Stimulated activated CD8-positive, alpha-beta memory T cell treated with anti-CD3 and anti-CD28 coated beads, Interleukin-15, amount 100 ng/mL, for 4 hours (primary cell): Measurements from ENCODE around the gene KRTAP10-3.
"Not testable (repeated sequence)": the region's sequence is repeated elsewhere in the genome, so short reads cannot be mapped to it uniquely, and the experiment has no call there.

Source experiments
- DNase-seq, 2 donors: peaks; one replicate each; pipeline ENCODE4 v3.0.0-alpha.2; 2020; ENCODE audit warnings: low read depth in 2 of 2

Gene KRTAP10-3

DNA sequence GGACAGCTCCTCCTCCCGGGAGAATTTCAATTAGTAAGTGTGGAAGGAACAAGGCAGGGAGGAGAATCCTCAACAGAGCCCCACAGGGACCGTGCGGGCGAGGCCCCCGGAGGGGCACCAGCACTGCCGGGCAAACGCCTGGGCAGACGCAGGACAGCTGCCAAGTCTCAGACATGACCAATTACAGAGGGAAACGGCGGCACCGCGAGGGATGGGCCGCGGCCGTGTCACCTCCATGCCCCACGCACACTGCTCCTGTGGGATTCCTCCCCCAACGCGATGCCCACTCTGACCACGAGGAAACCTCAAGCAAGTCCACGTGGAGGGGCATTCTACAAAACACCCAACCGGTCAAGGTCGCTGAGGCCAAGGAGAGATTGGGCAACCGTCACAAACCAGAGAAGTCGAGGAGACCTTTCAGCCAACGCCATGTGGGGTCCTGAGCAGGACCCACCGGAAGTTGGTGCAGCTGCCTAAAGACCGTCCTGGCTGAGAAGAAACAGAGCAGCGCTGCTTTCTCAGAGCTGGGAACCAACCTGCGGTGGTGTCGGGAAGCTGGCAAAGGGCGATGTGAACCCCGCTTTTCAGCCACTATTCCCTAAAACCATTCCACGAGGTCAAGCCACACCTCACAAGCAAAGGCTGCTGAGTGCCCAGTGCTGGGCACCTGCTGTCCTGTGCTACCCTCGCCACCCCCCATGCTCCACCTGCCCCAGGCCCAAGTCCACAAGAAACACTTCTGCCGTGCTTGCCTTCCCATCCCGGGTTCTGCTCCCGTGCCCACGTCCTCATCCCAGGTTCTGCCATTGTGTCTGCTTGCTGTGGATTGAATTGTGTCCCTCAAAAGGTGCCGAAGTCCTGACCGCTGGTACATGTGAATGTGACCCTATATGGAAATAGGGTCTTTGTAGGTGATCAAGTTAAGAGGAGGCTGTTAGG is 13.5 kb upstream of the KRTAP10-3 start:
- no peak for DNase-seq

DNA sequence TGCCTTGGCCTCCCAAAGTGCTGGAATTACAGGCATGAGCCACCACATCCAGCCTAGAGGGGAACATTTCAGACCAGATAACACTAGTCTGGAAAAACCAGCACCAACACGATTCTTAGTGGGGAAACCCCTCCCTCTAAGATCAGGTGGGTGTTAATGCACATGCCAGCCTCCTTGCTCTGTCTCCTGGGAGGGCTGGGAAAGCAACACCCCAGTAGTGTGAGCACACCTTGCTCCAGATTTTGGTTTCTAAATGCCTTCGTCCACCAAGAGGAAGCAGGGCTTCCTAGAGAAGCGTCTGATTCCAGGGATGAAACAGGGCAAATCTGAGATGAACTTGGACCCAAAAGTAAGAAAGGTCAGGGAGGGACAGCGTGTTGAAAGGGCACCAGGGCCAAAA is 12.7 kb upstream of the KRTAP10-3 start:
- no peak for DNase-seq

DNA sequence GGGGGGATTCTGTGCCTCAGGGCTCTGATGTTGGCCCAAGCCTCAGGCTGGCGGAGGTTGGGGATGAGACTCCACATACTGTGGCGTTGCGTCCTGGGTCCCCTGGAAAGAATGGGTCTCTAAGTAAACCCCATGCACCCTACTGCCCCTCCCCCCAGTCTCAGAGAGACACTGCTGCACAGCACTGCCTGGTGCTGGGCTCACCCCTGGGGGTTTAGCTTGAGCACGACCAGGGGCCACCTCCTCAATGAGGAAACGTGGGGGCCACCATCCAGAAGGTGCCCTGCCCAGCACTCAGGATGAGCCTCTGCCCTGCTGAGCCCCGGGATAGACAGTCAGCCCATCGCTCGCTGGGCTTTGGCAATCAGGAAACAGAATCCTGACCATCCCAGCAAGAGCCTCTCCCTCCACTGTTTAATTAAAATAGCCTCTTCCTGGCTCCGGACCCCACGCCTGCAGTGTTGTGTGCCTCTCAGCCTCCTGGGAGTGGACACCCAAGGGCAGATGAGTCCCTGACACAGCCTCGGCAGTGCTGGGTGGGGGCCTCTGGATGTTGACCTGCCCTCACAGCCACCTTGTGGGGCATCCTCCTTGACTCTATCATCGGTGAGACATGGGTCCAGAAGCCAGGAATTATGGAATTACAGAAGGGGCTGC is 11.4 kb upstream of the KRTAP10-3 start:
- DNase-seq = no peak

DNA sequence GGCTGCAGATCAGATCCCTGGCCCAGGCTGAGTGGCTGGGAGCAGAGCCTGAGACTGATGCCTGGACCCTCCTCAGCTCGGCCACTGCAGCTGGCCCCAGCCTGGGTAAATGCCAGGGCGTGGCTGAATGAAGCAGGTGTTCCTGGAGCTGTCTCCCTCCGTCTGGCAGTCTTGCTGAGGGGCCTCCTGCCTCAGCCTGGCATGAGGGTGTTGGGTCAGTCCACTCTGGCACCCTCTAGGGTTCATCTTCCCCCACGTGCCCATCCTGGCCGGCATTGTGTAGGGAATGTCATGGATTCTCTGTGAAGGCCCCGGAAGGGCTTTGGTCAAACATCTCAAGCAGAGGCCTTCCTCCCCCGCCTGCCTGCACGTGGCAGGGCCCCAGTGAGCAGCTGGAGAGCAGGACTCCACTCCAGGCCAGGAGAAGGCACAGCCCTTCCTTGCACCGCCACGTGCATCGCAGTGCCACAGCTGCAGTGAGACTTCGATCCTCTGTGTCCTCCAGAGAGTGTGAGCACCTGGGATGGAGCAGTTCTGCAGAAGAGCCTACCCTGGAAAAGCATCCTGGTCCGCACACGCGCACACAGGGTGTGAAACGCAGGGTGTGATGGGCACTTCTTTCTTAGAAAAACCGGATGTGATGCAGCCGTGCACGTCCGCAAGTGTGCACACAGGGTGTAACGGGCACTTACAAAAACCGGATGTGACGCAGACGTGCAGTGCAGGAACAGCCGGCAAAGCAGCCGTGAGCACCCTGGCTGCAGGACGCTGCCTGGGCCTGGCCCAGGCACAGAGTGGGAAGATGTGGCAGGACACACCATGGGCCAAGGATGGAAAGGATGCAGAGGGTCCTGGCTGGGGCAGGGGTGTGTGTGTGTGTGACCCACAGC is 10.3 kb upstream of the KRTAP10-3 start:
- DNase-seq = no peak

DNA sequence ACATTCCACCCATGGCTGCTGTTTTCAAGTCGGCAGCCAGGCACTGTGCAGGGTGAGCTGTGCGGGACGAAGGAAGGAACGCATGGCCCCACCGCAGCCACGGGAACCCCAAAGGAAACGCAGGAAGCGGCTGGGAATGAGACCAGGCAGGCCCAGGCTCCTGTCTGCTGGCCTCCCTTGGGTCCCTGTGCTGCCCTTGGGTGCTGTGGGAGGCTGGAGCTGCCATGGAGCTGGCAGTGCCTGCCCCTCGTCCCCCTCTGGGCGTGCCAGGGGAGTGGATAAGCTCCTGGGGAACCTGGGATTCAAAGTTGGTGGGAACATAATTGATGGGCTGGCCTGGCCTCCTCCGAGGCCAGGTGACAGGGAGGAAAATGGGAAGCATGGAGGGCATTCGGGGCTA is 9.7 kb upstream of the KRTAP10-3 start:
- no peak for DNase-seq

DNA sequence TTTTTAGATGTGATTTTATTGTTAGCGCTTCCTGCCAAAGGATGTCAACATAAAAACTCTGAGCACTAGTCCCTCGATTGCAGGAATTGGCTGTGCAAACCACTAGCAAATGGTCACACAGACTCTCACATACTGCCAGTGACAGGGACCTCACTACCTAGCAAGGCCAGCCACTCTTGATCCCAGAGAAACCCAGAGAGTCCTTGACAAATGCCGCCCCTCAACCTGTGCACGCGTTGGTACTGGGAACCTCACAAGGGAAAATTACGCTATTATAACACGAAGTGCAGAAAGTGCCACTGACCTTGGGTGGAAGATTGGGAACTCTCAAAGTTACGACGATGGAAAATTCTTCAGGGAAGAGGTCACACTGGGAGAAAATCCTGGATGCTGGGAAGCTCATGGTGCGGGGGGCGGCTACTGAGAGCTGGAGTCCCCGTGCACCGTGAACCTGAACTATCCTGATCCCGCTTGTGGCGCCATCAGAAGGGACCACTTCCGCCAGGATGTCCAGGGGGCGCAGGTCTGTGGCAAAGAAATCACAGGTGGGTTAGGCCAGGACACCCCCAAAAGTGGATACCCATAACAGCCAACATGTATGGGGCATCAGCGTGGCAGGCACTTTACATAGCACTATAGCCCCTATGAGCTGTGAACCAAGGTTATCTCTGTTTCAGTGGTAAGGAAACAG is 9.0 kb upstream of the KRTAP10-3 start:
- DNase-seq = no peak

DNA sequence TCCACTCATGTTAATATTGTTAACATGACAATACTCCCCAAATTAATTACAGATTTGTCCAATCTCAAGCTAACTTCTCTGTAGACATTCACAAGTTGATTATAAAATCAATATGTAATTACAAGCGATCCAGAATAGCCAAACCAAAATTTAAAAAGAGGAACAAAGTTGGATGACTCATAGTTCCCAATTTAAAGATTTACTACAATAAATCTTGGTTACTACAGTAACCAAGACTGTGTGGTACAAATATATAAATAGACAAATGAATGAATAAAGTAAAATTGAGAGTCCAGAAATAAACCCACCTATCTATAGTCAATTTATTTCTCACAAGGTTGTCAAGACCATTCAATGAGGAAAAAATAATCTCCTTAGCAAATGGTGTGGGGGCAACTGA is 7.8 kb upstream of the KRTAP10-3 start:
- no peak for DNase-seq

DNA sequence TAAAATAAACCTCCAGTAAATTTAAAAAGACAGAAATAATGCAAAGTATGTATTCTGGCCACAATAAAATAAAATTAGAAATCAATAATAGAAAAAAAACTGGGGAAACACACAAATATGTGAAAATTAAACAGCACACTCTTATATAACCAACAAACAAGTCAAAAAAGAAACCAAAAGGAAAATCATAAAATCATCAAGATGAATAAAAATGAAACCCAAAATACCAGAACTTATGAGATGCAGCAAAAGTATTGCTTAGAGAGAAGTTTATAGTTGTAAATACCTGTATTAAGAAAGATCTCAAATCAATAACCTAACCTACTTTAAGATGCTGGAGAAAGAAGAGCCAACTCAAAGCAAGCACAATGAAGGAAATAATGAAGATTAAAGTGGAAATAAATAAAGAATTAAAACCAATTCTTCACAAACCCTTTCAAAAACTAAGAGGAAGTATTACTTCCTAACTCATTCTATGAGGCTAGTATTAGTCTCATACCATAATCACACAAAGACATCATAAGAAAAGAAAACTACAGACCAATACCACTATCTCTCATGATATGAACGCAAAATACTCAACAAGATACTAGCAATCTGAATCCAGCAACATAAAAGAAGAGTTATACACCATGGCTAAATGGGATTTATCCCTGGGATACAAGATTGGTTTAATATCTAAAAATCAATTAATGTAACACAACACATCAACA is 6.4 kb upstream of the KRTAP10-3 start:
- no peak for DNase-seq

DNA sequence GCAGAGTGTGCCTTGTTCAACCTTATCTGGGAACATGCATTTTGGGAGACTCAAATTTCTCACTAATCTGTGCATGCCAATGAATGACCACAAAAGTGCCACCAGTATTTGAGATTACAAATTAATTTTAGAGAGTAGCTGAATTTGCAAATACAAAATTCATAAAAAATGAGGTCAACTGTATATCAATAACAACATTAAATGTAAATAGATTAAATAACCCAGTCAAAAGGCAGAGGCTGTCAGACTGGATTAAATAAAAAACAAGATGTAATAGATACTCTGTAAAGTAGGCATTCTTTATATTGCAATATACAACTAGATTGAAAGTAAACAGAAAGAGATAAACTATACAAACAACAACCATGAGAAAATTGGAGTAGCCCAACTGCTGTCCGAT is 5.5 kb upstream of the KRTAP10-3 start:
- DNase-seq = no peak

DNA sequence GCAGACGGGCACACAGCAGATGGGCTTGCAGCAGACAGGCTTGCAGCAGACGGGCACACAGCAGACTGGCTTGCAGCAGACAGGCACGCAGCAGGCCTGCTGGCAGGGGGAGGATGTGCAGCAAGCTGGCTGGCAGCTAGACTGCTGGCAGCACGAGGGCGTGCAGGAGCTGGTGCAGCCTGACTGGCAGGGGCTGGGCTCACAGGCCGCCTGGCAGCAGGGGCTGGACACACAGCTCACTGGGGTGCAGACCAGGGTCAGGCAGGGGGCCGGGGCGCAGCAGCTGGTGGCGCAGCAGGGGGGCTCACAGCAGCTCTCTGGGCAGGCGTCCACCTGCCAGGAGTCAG is 293 bp downstream of the KRTAP10-3 start:
- DNase-seq = not testable (repeated sequence)

DNA sequence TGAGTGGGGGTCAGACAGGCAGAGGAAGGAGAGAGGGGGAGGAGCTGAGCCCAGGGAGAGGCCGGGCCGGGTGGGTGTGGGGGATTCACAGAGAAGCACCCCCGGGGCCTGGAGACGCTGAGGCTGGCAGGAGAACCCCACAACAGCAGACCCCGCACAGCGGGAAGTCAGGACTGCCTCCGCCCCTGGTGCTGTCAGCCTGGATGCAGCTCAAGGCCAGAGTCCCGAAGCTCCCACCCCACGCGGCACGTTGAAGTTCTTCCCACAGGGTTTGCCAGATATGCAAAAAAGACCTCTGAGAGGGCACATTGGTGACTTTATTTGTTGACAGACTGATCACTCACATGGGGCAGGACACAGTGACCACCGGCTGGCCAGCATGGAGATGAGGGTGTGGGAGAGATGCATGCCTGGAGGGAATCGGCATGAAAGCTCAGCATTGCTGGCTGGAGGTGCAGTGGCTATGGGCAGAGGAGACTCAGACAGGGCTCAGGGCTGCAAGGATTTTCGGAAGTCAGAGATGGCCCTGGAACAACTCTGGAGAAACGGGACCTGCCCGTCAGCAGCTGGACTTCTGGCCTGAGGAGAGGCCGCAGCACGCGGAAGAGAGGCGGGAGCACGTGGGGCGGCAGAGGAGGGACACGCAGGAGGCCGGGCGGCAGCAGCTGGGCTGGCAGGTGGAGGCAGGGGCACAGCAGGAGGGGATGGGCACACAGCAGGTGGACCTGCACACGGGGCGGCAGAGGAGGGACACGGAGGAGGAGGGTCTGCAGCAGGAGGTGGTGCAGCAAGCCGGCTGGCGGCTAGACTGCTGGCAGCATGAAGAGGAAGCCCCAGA is 885 bp downstream of the KRTAP10-3 start:
- no peak for DNase-seq

DNA sequence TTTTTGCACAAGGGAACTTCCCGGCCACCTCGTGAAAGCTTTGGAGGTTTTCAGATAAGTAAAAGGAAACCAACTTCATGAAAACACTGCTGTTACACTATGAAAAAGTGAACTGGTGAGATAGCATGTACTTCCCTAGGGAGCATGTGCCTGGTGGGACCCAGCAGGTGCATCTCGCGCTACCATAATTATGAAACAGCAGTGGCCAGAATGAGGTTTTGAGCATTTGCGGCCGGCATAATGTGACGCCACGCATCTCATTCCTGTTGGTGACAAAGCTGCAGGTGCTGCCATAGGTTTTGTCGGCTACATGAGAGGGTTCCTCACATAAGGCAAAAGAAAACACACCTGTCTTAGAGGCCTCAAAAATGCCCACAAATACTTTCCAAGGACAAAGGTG is 1.7 kb downstream of the KRTAP10-3 start:
- no peak for DNase-seq

DNA sequence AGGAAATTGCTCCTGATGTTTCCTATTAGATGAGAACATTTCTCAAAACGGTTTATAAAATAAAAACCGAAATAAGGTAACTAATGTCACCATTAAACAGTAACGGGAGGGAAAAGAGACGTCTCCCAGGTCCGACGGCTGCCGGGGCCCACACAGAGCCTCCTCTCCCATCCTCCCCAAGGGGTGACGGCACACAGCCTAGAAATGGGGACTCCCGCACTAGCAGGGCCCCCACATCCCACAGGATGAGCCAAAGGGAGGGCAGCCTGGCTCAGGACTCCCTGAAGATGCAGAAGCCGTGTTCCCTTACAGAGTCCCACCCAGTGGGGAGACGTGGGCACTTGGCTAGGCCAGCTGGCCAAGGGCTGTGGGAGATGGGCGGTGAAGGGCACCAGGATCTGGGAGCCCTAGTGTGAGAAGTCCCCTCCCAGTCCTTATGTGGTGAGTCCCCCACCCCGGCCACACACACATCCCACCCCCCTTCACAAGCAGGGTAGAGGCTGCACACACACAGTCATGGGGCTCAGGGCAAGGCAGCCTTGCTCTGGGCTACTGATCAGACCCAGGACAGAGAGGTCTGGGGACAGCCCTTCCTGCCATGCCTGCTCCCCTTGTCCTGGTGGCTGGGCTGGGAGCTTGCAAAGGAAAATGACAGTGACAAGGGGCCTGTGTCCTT is 3.3 kb downstream of the KRTAP10-3 start:
- DNase-seq = no peak

DNA sequence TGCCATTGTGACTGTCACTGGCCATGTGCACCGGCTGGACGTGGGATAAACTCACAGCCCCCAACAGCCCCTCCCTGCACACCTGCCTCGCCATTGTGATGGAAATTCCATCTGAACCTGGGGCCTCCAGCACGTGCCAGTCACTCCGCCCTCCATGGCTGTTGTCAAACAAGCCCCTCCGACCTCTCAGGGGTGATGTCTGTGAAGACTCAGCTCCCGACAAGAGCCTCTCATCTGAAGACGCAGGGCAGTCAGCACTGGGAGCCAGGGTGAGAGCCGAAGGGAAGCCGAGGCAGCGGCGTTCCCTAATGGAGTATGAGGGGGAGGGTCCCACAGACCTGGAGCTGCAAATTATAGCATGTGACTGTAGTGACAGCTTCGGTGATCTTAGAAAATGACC is 5.9 kb downstream of the KRTAP10-3 start:
- DNase-seq = no peak

DNA sequence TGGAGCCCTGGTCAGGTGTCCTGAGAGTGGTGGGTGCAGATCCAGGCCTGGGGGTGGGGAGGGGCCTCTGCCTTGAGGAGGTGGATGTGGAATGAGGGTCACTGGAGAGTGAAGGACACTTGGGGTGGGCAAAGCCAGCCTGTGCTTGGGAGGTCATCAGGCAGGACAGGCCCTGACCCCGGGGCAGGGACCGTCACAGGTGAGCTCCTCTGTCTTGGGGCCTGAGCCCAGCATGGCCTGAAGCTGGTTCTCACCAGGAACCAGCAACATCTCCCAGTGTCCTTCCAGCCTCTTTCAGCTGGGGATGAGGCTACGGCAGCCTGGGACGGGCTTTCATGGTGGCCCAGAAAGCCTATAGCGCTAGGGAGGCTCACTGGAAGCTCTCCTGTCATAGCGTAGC is 6.5 kb downstream of the KRTAP10-3 start:
- no peak for DNase-seq

DNA sequence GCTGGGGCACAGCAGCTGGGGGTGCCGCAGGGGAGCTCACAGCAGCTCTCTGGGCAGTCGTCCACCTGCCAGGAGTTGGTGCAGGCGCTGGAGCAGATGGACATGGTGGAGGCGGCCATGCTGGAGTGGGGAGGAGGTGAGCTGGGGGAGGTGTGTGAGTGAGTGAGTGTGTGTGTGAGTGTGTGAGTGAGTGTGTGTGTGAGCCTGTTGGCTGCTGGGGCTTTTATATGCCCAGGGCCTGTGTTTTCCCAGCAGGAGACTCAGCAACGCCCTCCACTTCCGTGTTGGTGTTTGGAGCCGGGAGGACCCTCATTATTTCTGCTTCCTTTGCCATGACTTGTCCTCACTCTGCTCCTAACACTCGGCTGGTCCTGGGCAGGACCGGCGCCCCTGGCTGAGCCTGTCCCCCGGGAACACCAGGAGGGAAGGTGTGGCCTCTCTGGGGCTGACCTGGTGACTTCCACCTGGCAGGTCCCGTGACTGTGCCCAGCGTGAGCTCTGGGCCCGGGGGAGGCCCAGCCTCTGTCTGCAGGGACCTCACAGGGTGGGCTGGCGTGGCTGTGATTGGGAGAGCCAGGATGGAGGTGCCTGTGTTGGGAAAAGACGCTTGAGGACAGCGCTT is 7.1 kb downstream of the KRTAP10-3 start, which contains the start of gene KRTAP10-2:
KRTAP10-2 (minus strand) TSS at position 166 of the 622 bp plus-strand sequence; CDS start at position 119, 47 bp downstream.
- no peak for DNase-seq

DNA sequence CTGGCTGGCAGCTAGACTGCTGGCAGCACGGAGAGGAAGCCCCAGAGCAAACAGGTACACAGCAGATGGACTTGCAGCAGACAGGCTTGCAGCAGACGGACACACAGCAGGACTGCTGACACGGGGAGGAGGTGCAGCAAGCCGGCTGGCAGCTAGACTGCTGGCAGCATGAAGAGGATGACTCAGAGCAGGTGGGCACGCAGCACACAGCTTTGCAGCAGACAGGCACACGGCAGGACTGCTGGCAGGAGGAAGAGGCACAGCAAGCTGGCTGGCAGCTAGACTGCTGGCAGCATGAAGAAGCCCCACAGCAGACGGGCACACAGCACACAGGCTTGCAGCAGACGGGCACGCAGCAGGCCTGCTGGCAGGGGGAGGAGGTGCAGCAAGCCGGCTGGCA is 7.8 kb downstream of the KRTAP10-3 start:
- DNase-seq = no peak

DNA sequence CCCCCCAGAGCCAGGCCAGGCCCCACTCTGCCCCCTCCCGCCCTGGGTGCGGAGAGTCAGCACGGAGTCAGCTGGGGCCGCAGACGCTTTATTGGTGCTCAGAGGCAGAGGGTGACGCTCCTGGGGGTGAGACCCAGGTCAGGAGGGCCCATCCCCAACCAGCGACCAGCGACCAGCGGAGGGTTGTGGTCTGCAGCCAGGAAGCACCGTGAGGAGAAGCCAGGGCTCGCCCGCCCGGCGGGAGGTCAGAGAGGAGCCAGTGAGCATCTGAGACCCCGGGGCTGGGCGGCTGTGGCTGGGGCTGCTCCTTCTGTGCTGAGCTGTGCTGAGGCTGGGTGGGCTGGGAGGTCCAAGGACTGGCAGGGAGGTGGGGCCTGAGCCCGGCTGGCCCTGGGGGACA is 8.3 kb downstream of the KRTAP10-3 start:
- DNase-seq = not testable (repeated sequence)
